Daoy (cell line): ENCODE measurements around the gene CRB1. TPM values are rescaled to one million over a fixed set of nuclear protein-coding genes. Genes with fewer than 3 reads are reported as not detected.

ENCODE experiments used
- DNase-seq: peaks from one replicate; pipeline ENCODE4 v3.0.0-alpha.2; 2015; ENCODE audit warnings: low read depth
- total RNA-seq: library from RNA; depleted of rRNA; stranded (reverse); fragments of >200 nt; shearing (Covaris generic); gene quantifications from 2 replicates; pipeline ENCODE4 v1.2.3, GENCODE V29; 2014

Gene CRB1
- total RNA-seq, 1 experiment from 2014 or later, result not detected

- no peak for DNase-seq
Measured at GRCh38 chr1:197303463-197303862, 35.4 kb downstream of the CRB1 start.

- DNase-seq, result no peak
Measured at GRCh38 chr1:197304638-197305200, 36.7 kb downstream of the CRB1 start.

- no peak for DNase-seq
Measured at GRCh38 chr1:197305925-197306324, 37.9 kb downstream of the CRB1 start.

- no peak for DNase-seq
Measured at GRCh38 chr1:197306381-197307062, 38.5 kb downstream of the CRB1 start.

- no peak for DNase-seq
Measured at GRCh38 chr1:197307136-197307535, 39.1 kb downstream of the CRB1 start.

GRCh38 chr1:197307551-197307950 is 39.5 kb downstream of the CRB1 start:
- DNase-seq, result no peak

- DNase-seq, result no peak
Measured at GRCh38 chr1:197311081-197311480, 43.0 kb downstream of the CRB1 start.

- DNase-seq, result peak; percentile 34
Measured at GRCh38 chr1:197312163-197312562, 44.1 kb downstream of the CRB1 start.

GRCh38 chr1:197313713-197314112 is 45.7 kb downstream of the CRB1 start:
- DNase-seq, result no peak

GRCh38 chr1:197314682-197315081 is 46.6 kb downstream of the CRB1 start:
- DNase-seq, result no peak

- no peak for DNase-seq
Measured at GRCh38 chr1:197319631-197320030, 51.6 kb downstream of the CRB1 start.

- peak; percentile 25 for DNase-seq
Measured at GRCh38 chr1:197320991-197321531, 53.0 kb downstream of the CRB1 start.

- no peak for DNase-seq
Measured at GRCh38 chr1:197321811-197322210, 53.8 kb downstream of the CRB1 start.

- DNase-seq, result no peak
Measured at GRCh38 chr1:197327776-197328364, 59.8 kb downstream of the CRB1 start.

GRCh38 chr1:197330213-197330612 is 62.2 kb downstream of the CRB1 start:
- DNase-seq, result no peak

GRCh38 chr1:197331565-197331964 is 63.5 kb downstream of the CRB1 start:
- DNase-seq, result no peak

GRCh38 chr1:197333041-197333440 is 65.0 kb downstream of the CRB1 start:
- no peak for DNase-seq

GRCh38 chr1:197336571-197336970 is 68.5 kb downstream of the CRB1 start:
- DNase-seq, result no peak

- DNase-seq, result no peak
Measured at GRCh38 chr1:197339106-197340060, 71.3 kb downstream of the CRB1 start.

- no peak for DNase-seq
Measured at GRCh38 chr1:197341626-197342025, 73.6 kb downstream of the CRB1 start.

GRCh38 chr1:197342044-197342565 is 74.1 kb downstream of the CRB1 start:
- DNase-seq, result no peak

GRCh38 chr1:197342669-197343068 is 74.6 kb downstream of the CRB1 start:
- DNase-seq, result no peak
